ENCODE measurements around the gene DCST2.

- no peak for TF ChIP-seq CTCF (IDR thresholded peaks at IDR 0.05)
- no peak for TF ChIP-seq EP300 (IDR thresholded peaks at IDR 0.05)
- TF ChIP-seq POLR2AphosphoS5 (IDR thresholded peaks at IDR 0.05), result no peak
These were observed 39.1 kb upstream of the DCST2 start for GRCh38 chr1:155072531-155073289.
